K562 (cell line): ENCODE results near the gene OR9G4. TPM values are rescaled to one million over a fixed set of nuclear protein-coding genes. Genes with fewer than 3 reads are reported as not detected.

Experiments
- ATAC-seq: fragments of 200-7000 bp; cut with Tn5 transposase; 3 replicates; pipeline ENCODE4 v1.9.1; 2020; ENCODE audit warnings: moderate library complexity
- BruUV-seq: library from RNA; stranded (reverse); fragments of 400-500 nt; replicated peaks from 2 replicates; lab custom pipeline; 2021; lab: Mats Ljungman, UMichigan
- CTCF ChIA-PET: fragments of 300-600 bp; formaldehyde crosslinking; extraction: SDS; loops from one replicate; lab custom pipeline; 2021; ENCODE audit warnings: low intra/inter-chr PET ratio; lab: Yijun Ruan, JAX
- POLR2A ChIA-PET: fragments of 300-600, 350-650 bp; sonication (Branson Sonifier 250); formaldehyde crosslinking; extraction: SDS; loops from one replicate; lab custom pipeline; 2021; ENCODE audit warnings: antibody characterized with exemption, inconsistent platforms; lab: Yijun Ruan, JAX
- DNase-seq, 4 experiments: peaks; one replicate each; pipeline versions ENCODE4 v3.0.0 to v3.0.0-alpha.2; 2011 to 2018; ENCODE audit warnings: low spot score in 3 of 4, mixed read lengths in 3 of 4; ENCODE audit errors: extremely low read depth in 1 of 4
- FAIRE-seq: peaks from 2 replicates; lab custom pipeline; 2011; peaks lifted over from hg19 to GRCh38; lab: Jason Lieb, UNC
- H2AFZ ChIP-seq: 2 replicates; pipeline ENCODE4 v1.6.0; 2011; ENCODE audit warnings: low read depth, low read length, control low read depth, inconsistent platforms
- H3K27ac ChIP-seq: fragments of 200-600 bp; 3 replicates; pipeline ENCODE4 v1.8.0; 2011; ENCODE audit warnings: low read depth, mild to moderate bottlenecking, control low read depth, inconsistent platforms, low read length, moderate library complexity, mixed read lengths; ENCODE audit errors: extremely low read depth
- H3K27me3 ChIP-seq, 2 experiments: fragments of 300-600 bp in 1 of 2; 2 replicates in 1 of 2; 3 replicates in 1 of 2; pipeline versions ENCODE4 v1.6.0 to v1.8.0; 2011; ENCODE audit warnings: inconsistent platforms in 2 of 2, low read length in 2 of 2, mild to moderate bottlenecking in 1 of 2, mixed read lengths in 1 of 2, moderate library complexity in 1 of 2; ENCODE audit not compliant: control insufficient read depth in 2 of 2, insufficient read depth in 2 of 2
- H3K36me3 ChIP-seq: fragments of 300-600 bp; 3 replicates; pipeline ENCODE4 v1.8.0; 2011; ENCODE audit warnings: mild to moderate bottlenecking, low read length, inconsistent platforms; ENCODE audit not compliant: control insufficient read depth, insufficient read depth
- H3K4me1 ChIP-seq, 2 experiments: fragments of 200-600 bp in 1 of 2; replicated peaks in 1 of 2; 2 replicates in 1 of 2; 3 replicates in 1 of 2; pipeline versions ENCODE4 v1.5.1 to v1.8.0; 2011; ENCODE audit warnings: inconsistent platforms in 2 of 2, low read length in 2 of 2, mild to moderate bottlenecking in 1 of 2, mixed read lengths in 1 of 2, moderate library complexity in 1 of 2; ENCODE audit not compliant: control insufficient read depth in 2 of 2, insufficient read depth in 2 of 2
- H3K4me2 ChIP-seq: 2 replicates; pipeline ENCODE4 v1.6.1; 2011; ENCODE audit warnings: low read length, control low read depth, inconsistent platforms, mixed read lengths; ENCODE audit not compliant: insufficient read depth
- H3K4me3 ChIP-seq: fragments of 200-600 bp; sonication (generic), shearing (Covaris generic); 2 replicates; pipeline ENCODE4 v1.5.1; 2016; ENCODE audit warnings: control low read depth, inconsistent platforms
- H3K79me2 ChIP-seq: fragments of 200-600 bp; 3 replicates; pipeline ENCODE4 v1.8.0; 2011; ENCODE audit warnings: low read length, inconsistent platforms; ENCODE audit not compliant: control insufficient read depth, insufficient read depth
- H3K9ac ChIP-seq, 2 experiments: 2 replicates each; pipeline versions ENCODE4 v1.6.0 to v1.6.1; 2011; ENCODE audit warnings: low read depth in 2 of 2, low read length in 2 of 2, control low read depth in 1 of 2, inconsistent platforms in 1 of 2, mild to moderate bottlenecking in 1 of 2, mixed read lengths in 1 of 2; ENCODE audit not compliant: insufficient read depth in 1 of 2
- H3K9me1 ChIP-seq: one replicate; pipeline ENCODE4 v1.6.0; 2011; ENCODE audit warnings: inconsistent platforms, mild to moderate bottlenecking, low read length, moderate library complexity; ENCODE audit not compliant: control insufficient read depth, insufficient read depth
- H3K9me3 ChIP-seq: replicated peaks from 2 replicates; pipeline ENCODE4 v1.5.1; 2011; ENCODE audit warnings: low read depth, low read length, inconsistent platforms; ENCODE audit not compliant: control insufficient read depth, insufficient read depth
- H4K20me1 ChIP-seq: replicated peaks from 2 replicates; pipeline ENCODE4 v1.6.1; 2011; ENCODE audit warnings: low read length, inconsistent platforms, mixed read lengths; ENCODE audit not compliant: control insufficient read depth, insufficient read depth
- CC2D1A ChIP-seq: fragments of 450-650 bp; IDR thresholded peaks from 2 replicates; pipeline ENCODE4 v1.6.1; 2017; ENCODE audit warnings: mild to moderate bottlenecking
- LEF1 ChIP-seq: fragments of 450-650 bp; IDR thresholded peaks from 2 replicates; pipeline ENCODE4 v1.6.1; 2016; ENCODE audit warnings: mild to moderate bottlenecking
- MCM3 ChIP-seq: fragments of 450-650 bp; IDR thresholded peaks from 2 replicates; pipeline ENCODE4 v1.6.1; 2016
- RBM34 ChIP-seq: fragments of 200-400 bp; formaldehyde crosslinking; IDR thresholded peaks from 2 replicates; pipeline ENCODE4 v1.6.1; 2018; ENCODE audit warnings: low read length, borderline replicate concordance; ENCODE audit not compliant: insufficient read depth
- ZNF449 ChIP-seq: fragments of 250-450 bp; sonication (Bioruptor Pico); IDR thresholded peaks from 2 replicates; pipeline ENCODE4 v1.8.0; 2022; ENCODE audit warnings: moderate library complexity, mild to moderate bottlenecking, inconsistent platforms
- WGBS: fragments of 100-300 bp; shearing (Covaris generic); methylation state at CpG from one replicate; pipeline ENCODE4 v1.1.6; 2016; ENCODE audit warnings: low coverage, mixed read lengths; ENCODE audit not compliant: insufficient coverage; ENCODE audit errors: missing lambda C conversion rate; 5-methylcytosine and 5-hydroxymethylcytosine counted together
- in situ Hi-C: fragments of 300-500 bp; cut with MboI; formaldehyde crosslinking; loops from 4 replicates; pipeline ENCODE4 v1.15.0; 2018; ENCODE audit warnings: inconsistent platforms, mixed read lengths
- intact Hi-C: fragments of 100-400 bp; cut with micrococcal nuclease; formaldehyde crosslinking; loops from 2 replicates; pipeline ENCODE4 v1.14.2; 2022
- polyA plus RNA-seq, 8 experiments: library from polyadenylated mRNA; depleted of rRNA in 4 of 8; stranded (reverse) in 5 of 8; unstranded in 3 of 8; fragments of >200 nt; fragmentation: Nextera tagmentation in 2 of 8; fragmentation: Illumina TruSeq in 1 of 8; extraction: Ambion mirVana in 2 of 8; extraction: Trizol in 1 of 8; gene quantifications; 2 replicates each; pipeline versions ENCODE4 v1.2.1 to v1.2.3, GENCODE V29; 2011 to 2014; ENCODE audit warnings: inconsistent platforms in 1 of 8, missing spikeins in 1 of 8
- total RNA-seq, 7 experiments: library from RNA; depleted of rRNA in 6 of 7; stranded (reverse); fragments of >200 nt in 6 of 7; fragmentation: Illumina TruSeq in 2 of 7; extraction: Trizol in 2 of 7; gene quantifications; 2 replicates each; pipeline versions ENCODE4 v1.2.1 to v1.2.3, GENCODE V29; 2011 to 2021; ENCODE audit warnings: low replicate concordance in 1 of 7
- TF ChIP-seq, protein P1 (sequence below): fragments of 450-650 bp; IDR thresholded peaks from 2 replicates; pipeline ENCODE4 v1.6.1; 2014; ENCODE audit warnings: low read depth, mild to moderate bottlenecking, moderate library complexity, borderline replicate concordance

OR9G4 gene
- total and polyA plus RNA-seq, 9 of the 15 experiments (the other 6 are each of a cell fraction or from before 2014, with no cell fraction given), result not detected

- Histone ChIP-seq H4K20me1 (no peaks in the 10 kb centered on the region), H3K4me1 (no peaks in the 10 kb centered on the region), H3K4me3 (no peak overlapping the region), H3K36me3 (no peaks in the 10 kb centered on the region), H2AFZ (no peak overlapping the region), H3K9me1 (no peaks in the 10 kb centered on the region), H3K27me3 (no peaks in the 10 kb centered on the region), H3K79me2 (no peaks in the 10 kb centered on the region), H3K27ac (no peak overlapping the region), H3K9ac (no peak overlapping the region), H3K9me3 (no peaks in the 10 kb centered on the region; the same call in none of the 2 replicates), H3K4me2 (no peak overlapping the region)
- ChIA-PET POLR2A (no interaction called here), CTCF (no interaction called here)
- in situ Hi-C loops (no loop called here), intact Hi-C loops (no loop called here)
- TF ChIP-seq CC2D1A (no peak), RBM34 (no peak), ZNF449 (CRISPR knock-in tag) (no peak), MCM3 (no peak), LEF1 (no peak)
- TF ChIP-seq, protein P1, sequence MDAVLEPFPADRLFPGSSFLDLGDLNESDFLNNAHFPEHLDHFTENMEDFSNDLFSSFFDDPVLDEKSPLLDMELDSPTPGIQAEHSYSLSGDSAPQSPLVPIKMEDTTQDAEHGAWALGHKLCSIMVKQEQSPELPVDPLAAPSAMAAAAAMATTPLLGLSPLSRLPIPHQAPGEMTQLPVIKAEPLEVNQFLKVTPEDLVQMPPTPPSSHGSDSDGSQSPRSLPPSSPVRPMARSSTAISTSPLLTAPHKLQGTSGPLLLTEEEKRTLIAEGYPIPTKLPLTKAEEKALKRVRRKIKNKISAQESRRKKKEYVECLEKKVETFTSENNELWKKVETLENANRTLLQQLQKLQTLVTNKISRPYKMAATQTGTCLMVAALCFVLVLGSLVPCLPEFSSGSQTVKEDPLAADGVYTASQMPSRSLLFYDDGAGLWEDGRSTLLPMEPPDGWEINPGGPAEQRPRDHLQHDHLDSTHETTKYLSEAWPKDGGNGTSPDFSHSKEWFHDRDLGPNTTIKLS, result no peak
- FAIRE-seq, result no peak
- BruUV-seq, result no TSS peak
- no peak for ATAC-seq
- no peak for DNase-seq
- 0% methylated on average over 2 of the region's 2 CpGs for WGBS
These were observed 42.0 kb downstream of the OR9G4 start for GRCh38 chr11:56706486-56706885.
